OCI-LY7 (cell line): ENCODE data around the gene FA2H. TPM values are rescaled to one million over a fixed set of nuclear protein-coding genes. Genes with fewer than 3 reads are reported as not detected.

Source experiments
- BruUV-seq: library from RNA; stranded (reverse); fragments of 400-500 nt; replicated peaks from 2 replicates; lab custom pipeline; 2021; lab: Mats Ljungman, UMichigan
- CTCF ChIA-PET: fragments of 300-600 bp; sonication (Branson Sonifier 250); formaldehyde crosslinking; loops from one replicate; lab custom pipeline; 2022; ENCODE audit warnings: antibody characterized with exemption; ENCODE audit not compliant: unreplicated experiment; lab: Charles Lee
- POLR2A ChIA-PET: fragments of 300-600 bp; sonication (Branson Sonifier 250); formaldehyde crosslinking; loops from one replicate; lab custom pipeline; 2022; ENCODE audit warnings: antibody characterized with exemption; lab: Charles Lee
- DNase-seq: peaks from one replicate; pipeline ENCODE4 v3.0.0-alpha.2; 2015; ENCODE audit warnings: low spot score
- H2AFZ ChIP-seq: fragments of 200-600 bp; sonication (generic), shearing (Covaris generic); 2 replicates; pipeline ENCODE4 v1.6.1; 2014; ENCODE audit warnings: mild to moderate bottlenecking, antibody characterized with exemption, low read length, moderate library complexity
- H3K27ac ChIP-seq: fragments of 200-600 bp; sonication (generic); 2 replicates; pipeline ENCODE4 v1.5.1; 2014; ENCODE audit warnings: mixed run types, low read depth, mild to moderate bottlenecking, moderate library complexity, low read length, inconsistent platforms; ENCODE audit not compliant: poor library complexity, severe bottlenecking
- H3K36me3 ChIP-seq: fragments of 200-600 bp; sonication (generic); 2 replicates; pipeline ENCODE4 v1.6.1; 2014; ENCODE audit warnings: mild to moderate bottlenecking, antibody characterized with exemption, low read length, moderate library complexity, mixed read lengths; ENCODE audit not compliant: insufficient read depth
- H3K4me1 ChIP-seq: fragments of 200-600 bp; sonication (generic); 2 replicates; pipeline ENCODE4 v1.5.1; 2014; ENCODE audit warnings: mild to moderate bottlenecking, low read length; ENCODE audit not compliant: insufficient read depth, poor library complexity, severe bottlenecking
- H3K4me2 ChIP-seq: fragments of 200-600 bp; sonication (generic); 2 replicates; pipeline ENCODE4 v1.6.1; 2014; ENCODE audit warnings: mild to moderate bottlenecking, low read length
- H3K4me3 ChIP-seq: fragments of 200-600 bp; sonication (generic); 2 replicates; pipeline ENCODE4 v1.5.1; 2014; ENCODE audit warnings: mild to moderate bottlenecking, low read depth, low read length; ENCODE audit not compliant: poor library complexity, severe bottlenecking
- H3K79me2 ChIP-seq: fragments of 200-600 bp; sonication (generic); 2 replicates; pipeline ENCODE4 v1.6.1; 2016; ENCODE audit warnings: low read depth, mild to moderate bottlenecking, low read length, moderate library complexity, mixed read lengths; ENCODE audit not compliant: insufficient read depth
- H3K9me2 ChIP-seq: fragments of 200-600 bp; sonication (generic); 2 replicates; pipeline ENCODE4 v1.6.1; 2016; ENCODE audit warnings: mild to moderate bottlenecking, low read length, mixed read lengths; ENCODE audit not compliant: insufficient read depth
- H3K9me3 ChIP-seq: fragments of 200-600 bp; sonication (generic); 2 replicates; pipeline ENCODE4 v1.6.1; 2014; ENCODE audit warnings: mild to moderate bottlenecking, mixed run types, low read length, mixed read lengths
- H4K20me1 ChIP-seq: fragments of 200-600 bp; sonication (generic); 2 replicates; pipeline ENCODE4 v1.6.1; 2014; ENCODE audit warnings: mild to moderate bottlenecking, antibody characterized with exemption, low read length, moderate library complexity, mixed read lengths; ENCODE audit not compliant: insufficient read depth
- EZH2phosphoT487 ChIP-seq: fragments of 200-600 bp; sonication (generic); IDR thresholded peaks from 2 replicates; pipeline ENCODE4 v1.6.1; 2018; ENCODE audit warnings: low read depth, borderline replicate concordance, mild to moderate bottlenecking, mixed run types, antibody characterized with exemption, low read length, moderate library complexity, mixed read lengths
- intact Hi-C: fragments of 100-400 bp; cut with micrococcal nuclease; formaldehyde crosslinking; loops from one replicate; pipeline ENCODE4 v1.10.0; 2022; ENCODE audit not compliant: unreplicated experiment
- total RNA-seq, 2 experiments: library from RNA; depleted of rRNA in 1 of 2; stranded (reverse); fragments of >200 nt in 1 of 2; shearing (Covaris generic) in 1 of 2; gene quantifications; 2 replicates each; pipeline ENCODE4 v1.2.3, GENCODE V29; 2014 to 2022
- TF ChIP-seq, protein P1 (sequence below): fragments of 200-600 bp; sonication (generic); conservative IDR thresholded peaks from 2 replicates; pipeline ENCODE4 v1.5.1; 2014; ENCODE audit warnings: mild to moderate bottlenecking, antibody characterized with exemption, low read length, moderate library complexity, mixed read lengths

FA2H gene
- total RNA-seq, 2 experiments from 2014 or later: 0.73 to 4.7 TPM

DNA sequence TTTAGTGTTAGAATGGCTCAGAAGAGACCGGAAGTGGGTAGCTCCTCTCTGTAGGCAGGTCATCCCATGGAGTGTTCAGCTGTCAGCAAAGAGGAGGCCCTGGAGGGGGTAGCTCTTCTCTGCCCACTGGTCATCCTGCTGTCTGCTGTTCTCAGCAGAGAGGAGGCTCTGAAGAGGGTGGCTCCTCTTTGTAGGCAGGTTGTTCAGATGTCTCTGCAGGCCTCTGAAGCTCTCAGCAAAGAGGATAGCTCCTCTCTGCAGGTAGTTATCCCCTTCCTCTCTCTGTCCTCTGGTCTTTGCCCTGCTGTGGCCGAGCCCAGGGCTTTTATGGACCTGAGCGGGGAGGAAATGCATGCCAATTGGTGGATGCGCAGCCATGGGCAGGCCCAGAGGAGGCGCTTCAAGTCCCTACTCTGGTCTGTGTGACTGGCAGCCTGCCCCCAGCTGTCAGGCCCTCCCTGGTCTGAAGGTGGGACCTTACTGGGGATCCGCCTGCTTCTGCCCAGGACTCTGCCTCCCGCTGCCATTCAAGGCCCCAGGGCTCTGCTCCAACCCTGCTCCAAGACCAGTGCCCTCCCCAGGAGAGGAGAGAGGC is 32.5 kb upstream of the FA2H start:
- Histone ChIP-seq H3K79me2 (no peaks in the 10 kb centered on the region), H3K4me3 (no peak overlapping the region), H3K4me1 (no peaks in the 10 kb centered on the region), H3K27ac (no peak overlapping the region), H3K4me2 (no peak overlapping the region), H2AFZ (no peak overlapping the region), H3K9me2 (no peaks in the 10 kb centered on the region), H3K36me3 (no peaks in the 10 kb centered on the region), H4K20me1 (no peaks in the 10 kb centered on the region), H3K9me3 (peaks cover 28% of the 10 kb centered on the region; the same call in 1 of the 2 replicates)
- ChIA-PET CTCF (no interaction called here), POLR2A (interaction anchor here (0.7 kb wide), 2 partner anchors 84 to 140 kb away, joined by 3 to 7 read pairs; no protein-coding TSS in a partner anchor)
- BruUV-seq: no TSS peak
- intact Hi-C loops: no loop called here
- DNase-seq: no peak
- TF ChIP-seq EZH2phosphoT487: no peak
- TF ChIP-seq, protein P1, sequence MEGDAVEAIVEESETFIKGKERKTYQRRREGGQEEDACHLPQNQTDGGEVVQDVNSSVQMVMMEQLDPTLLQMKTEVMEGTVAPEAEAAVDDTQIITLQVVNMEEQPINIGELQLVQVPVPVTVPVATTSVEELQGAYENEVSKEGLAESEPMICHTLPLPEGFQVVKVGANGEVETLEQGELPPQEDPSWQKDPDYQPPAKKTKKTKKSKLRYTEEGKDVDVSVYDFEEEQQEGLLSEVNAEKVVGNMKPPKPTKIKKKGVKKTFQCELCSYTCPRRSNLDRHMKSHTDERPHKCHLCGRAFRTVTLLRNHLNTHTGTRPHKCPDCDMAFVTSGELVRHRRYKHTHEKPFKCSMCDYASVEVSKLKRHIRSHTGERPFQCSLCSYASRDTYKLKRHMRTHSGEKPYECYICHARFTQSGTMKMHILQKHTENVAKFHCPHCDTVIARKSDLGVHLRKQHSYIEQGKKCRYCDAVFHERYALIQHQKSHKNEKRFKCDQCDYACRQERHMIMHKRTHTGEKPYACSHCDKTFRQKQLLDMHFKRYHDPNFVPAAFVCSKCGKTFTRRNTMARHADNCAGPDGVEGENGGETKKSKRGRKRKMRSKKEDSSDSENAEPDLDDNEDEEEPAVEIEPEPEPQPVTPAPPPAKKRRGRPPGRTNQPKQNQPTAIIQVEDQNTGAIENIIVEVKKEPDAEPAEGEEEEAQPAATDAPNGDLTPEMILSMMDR: no peak

GRCh38 chr16:74800216-74800871 is 25.7 kb upstream of the FA2H start:
- H3K4me1 ChIP-seq: no peaks in the 10 kb centered on the region
- CTCF ChIA-PET: no interaction called here
- no peak overlapping the region for H3K4me2 ChIP-seq
- H3K79me2 ChIP-seq: no peaks in the 10 kb centered on the region
- H3K27ac ChIP-seq: no peak overlapping the region
- H3K4me3 ChIP-seq: no peak overlapping the region
- DNase-seq: no peak
- H4K20me1 ChIP-seq: no peaks in the 10 kb centered on the region
- TF ChIP-seq, protein P1: no peak
- no peak for TF ChIP-seq EZH2phosphoT487
- BruUV-seq: no TSS peak
- no peak overlapping the region for H2AFZ ChIP-seq
- H3K9me2 ChIP-seq: no peaks in the 10 kb centered on the region
- intact Hi-C loops: no loop called here
- H3K9me3 ChIP-seq: 0 out of 2 replicates have a peak, but pooled peaks cover 3% of the 10 kb centered on the region
- no peaks in the 10 kb centered on the region for H3K36me3 ChIP-seq
- POLR2A ChIA-PET: no interaction called here

- POLR2A ChIA-PET: interaction anchor here (0.9 kb wide), 1 partner anchor 26 kb away, joined by 3 read pairs; no protein-coding TSS in a partner anchor
- intact Hi-C loops: no loop called here
- CTCF ChIA-PET: no interaction called here
These were observed 22.8 kb upstream of the FA2H start for GRCh38 chr16:74797414-74797813.

More at GRCh38 chr16:74797414-74797813, 22.8 kb upstream of the FA2H start:
- Histone ChIP-seq H3K9me2 (no peaks in the 10 kb centered on the region), H3K4me2 (no peak overlapping the region), H3K4me3 (no peak overlapping the region), H3K36me3 (no peaks in the 10 kb centered on the region), H3K27ac (no peak overlapping the region), H3K9me3 (no peaks in the 10 kb centered on the region), H3K4me1 (no peaks in the 10 kb centered on the region), H2AFZ (no peak overlapping the region), H4K20me1 (no peaks in the 10 kb centered on the region), H3K79me2 (no peaks in the 10 kb centered on the region)
- TF ChIP-seq, protein P1: no peak
- TF ChIP-seq EZH2phosphoT487: no peak
- no peak for DNase-seq
- BruUV-seq: no TSS peak
